PC-3 (cell line): Measurements from ENCODE around the gene MTHFD1.

Experiments used
- CTCF ChIP-seq: fragments of 300-600 bp; sonication (generic); conservative IDR thresholded peaks from 2 replicates; pipeline ENCODE4 v1.5.1; 2017; ENCODE audit warnings: antibody characterized with exemption, low read depth, mild to moderate bottlenecking, low read length
- EZH2 ChIP-seq: fragments of 300-600 bp; sonication (generic); IDR thresholded peaks from one replicate; pipeline ENCODE4 v1.6.1; 2017; ENCODE audit warnings: antibody characterized with exemption, mild to moderate bottlenecking, low read length; ENCODE audit not compliant: unreplicated experiment
- EZH2phosphoT487 ChIP-seq: fragments of 300-600 bp; sonication (generic); IDR thresholded peaks from 2 replicates; pipeline ENCODE4 v1.6.1; 2018; ENCODE audit warnings: mild to moderate bottlenecking, antibody characterized with exemption, low read length, borderline replicate concordance

GRCh38 chr14:64394977-64395633, 7.0 kb downstream of the MTHFD1 start:
- TF ChIP-seq CTCF (no peak), EZH2phosphoT487 (no peak), EZH2 (no peak)
